ENCODE data around the gene LDB2. TPM values are rescaled to one million over a fixed set of nuclear protein-coding genes. Genes with fewer than 3 reads are reported as not detected.
"Not testable (repeated sequence)": the region's sequence is repeated elsewhere in the genome, so short reads cannot be mapped to it uniquely, and the experiment has no call there.

Gene LDB2
- total and polyA plus RNA-seq, 2 donors, result 9.2 to 10.1 TPM

GRCh38 chr4:16532240-16532970 lies 366.0 kb downstream of the LDB2 start:
- WGBS, result 21% methylated on average over 6 of the region's 6 CpGs
- DNase-seq (ENCODE audit: low read depth in 6 of 9, low spot score in 9 of 9), result no peak
- Histone ChIP-seq H3K27me3 (ENCODE audit: control insufficient read depth in 2 of 2, insufficient read depth in 1 of 2, low read length in 1 of 2) (no peaks in the 10 kb centered on the region), H3K9me3 (ENCODE audit: control insufficient read depth in 2 of 2, insufficient read depth in 1 of 2, low read length in 1 of 2) (no peaks in the 10 kb centered on the region), H3K27ac (ENCODE audit: low read depth in 1 of 2, low read length in 1 of 2) (no peak overlapping the region), H3K4me1 (ENCODE audit: control insufficient read depth in 2 of 2, insufficient read depth in 2 of 2, low read length in 2 of 2) (no peaks in the 10 kb centered on the region), H3K36me3 (ENCODE audit: control insufficient read depth in 2 of 2, insufficient read depth in 2 of 2, low read length in 1 of 2) (no peaks in the 10 kb centered on the region), H3K4me3 (ENCODE audit: low read length in 2 of 2) (no peak overlapping the region)

GRCh38 chr4:16530688-16531635 lies 367.5 kb downstream of the LDB2 start:
- Histone ChIP-seq H3K36me3 (ENCODE audit: control insufficient read depth in 2 of 2, insufficient read depth in 2 of 2, low read length in 1 of 2) (no peaks in the 10 kb centered on the region), H3K4me1 (ENCODE audit: control insufficient read depth in 2 of 2, insufficient read depth in 2 of 2, low read length in 2 of 2) (no peaks in the 10 kb centered on the region), H3K4me3 (ENCODE audit: low read length in 2 of 2) (no peak overlapping the region), H3K27ac (ENCODE audit: low read depth in 1 of 2, low read length in 1 of 2) (no peak overlapping the region), H3K9me3 (ENCODE audit: control insufficient read depth in 2 of 2, insufficient read depth in 1 of 2, low read length in 1 of 2) (no peaks in the 10 kb centered on the region), H3K27me3 (ENCODE audit: control insufficient read depth in 2 of 2, insufficient read depth in 1 of 2, low read length in 1 of 2) (no peaks in the 10 kb centered on the region)
- WGBS, result 92% methylated on average over 3 of the region's 3 CpGs
- no peak for DNase-seq (ENCODE audit: low read depth in 6 of 9, low spot score in 9 of 9)

- Histone ChIP-seq H3K9me3 (ENCODE audit: control insufficient read depth in 2 of 2, insufficient read depth in 1 of 2, low read length in 1 of 2) (no peaks in the 10 kb centered on the region), H3K27ac (ENCODE audit: low read depth in 1 of 2, low read length in 1 of 2) (no peak overlapping the region), H3K4me1 (ENCODE audit: control insufficient read depth in 2 of 2, insufficient read depth in 2 of 2, low read length in 2 of 2) (no peaks in the 10 kb centered on the region), H3K36me3 (ENCODE audit: control insufficient read depth in 2 of 2, insufficient read depth in 2 of 2, low read length in 1 of 2) (no peaks in the 10 kb centered on the region), H3K27me3 (ENCODE audit: control insufficient read depth in 2 of 2, insufficient read depth in 1 of 2, low read length in 1 of 2) (no peaks in the 10 kb centered on the region), H3K4me3 (ENCODE audit: low read length in 2 of 2) (no peak overlapping the region)
- WGBS, result 92% methylated on average over 5 of the region's 5 CpGs
- no peak for DNase-seq (ENCODE audit: low read depth in 6 of 9, low spot score in 9 of 9)
These were observed 373.4 kb downstream of the LDB2 start for GRCh38 chr4:16524911-16525554.

GRCh38 chr4:16524406-16524805 lies 374.0 kb downstream of the LDB2 start:
- H3K9me3 ChIP-seq (ENCODE audit: control insufficient read depth in 2 of 2, insufficient read depth in 1 of 2, low read length in 1 of 2), result no peaks in the 10 kb centered on the region

GRCh38 chr4:16523526-16523925 lies 374.9 kb downstream of the LDB2 start:
- H3K4me3 ChIP-seq (ENCODE audit: low read length in 2 of 2); H3K27me3 ChIP-seq (ENCODE audit: control insufficient read depth in 2 of 2, insufficient read depth in 1 of 2, low read length in 1 of 2); H3K4me1 ChIP-seq (ENCODE audit: control insufficient read depth in 2 of 2, insufficient read depth in 2 of 2, low read length in 2 of 2); H3K9me3 ChIP-seq (ENCODE audit: control insufficient read depth in 2 of 2, insufficient read depth in 1 of 2, low read length in 1 of 2); DNase-seq (ENCODE audit: low read depth in 6 of 9, low spot score in 9 of 9); H3K36me3 ChIP-seq (ENCODE audit: control insufficient read depth in 2 of 2, insufficient read depth in 2 of 2, low read length in 1 of 2); H3K27ac ChIP-seq (ENCODE audit: low read depth in 1 of 2, low read length in 1 of 2): not testable (repeated sequence)
- WGBS, result 95% methylated on average over 6 of the region's 6 CpGs

More at GRCh38 chr4:16524406-16524805, 374.0 kb downstream of the LDB2 start:
- no peaks in the 10 kb centered on the region for H3K27me3 ChIP-seq (ENCODE audit: control insufficient read depth in 2 of 2, insufficient read depth in 1 of 2, low read length in 1 of 2)
- H3K4me1 ChIP-seq (ENCODE audit: control insufficient read depth in 2 of 2, insufficient read depth in 2 of 2, low read length in 2 of 2), result no peaks in the 10 kb centered on the region
- DNase-seq (ENCODE audit: low read depth in 6 of 9, low spot score in 9 of 9), result no peak
- no peak overlapping the region for H3K27ac ChIP-seq (ENCODE audit: low read depth in 1 of 2, low read length in 1 of 2)
- 86% methylated on average over 5 of the region's 5 CpGs for WGBS
- H3K4me3 ChIP-seq (ENCODE audit: low read length in 2 of 2), result no peak overlapping the region
- H3K36me3 ChIP-seq (ENCODE audit: control insufficient read depth in 2 of 2, insufficient read depth in 2 of 2, low read length in 1 of 2), result no peaks in the 10 kb centered on the region

- Histone ChIP-seq H3K36me3 (ENCODE audit: control insufficient read depth in 2 of 2, insufficient read depth in 2 of 2, low read length in 1 of 2) (no peaks in the 10 kb centered on the region), H3K9me3 (ENCODE audit: control insufficient read depth in 2 of 2, insufficient read depth in 1 of 2, low read length in 1 of 2) (no peaks in the 10 kb centered on the region), H3K27ac (ENCODE audit: low read depth in 1 of 2, low read length in 1 of 2) (no peak overlapping the region), H3K4me3 (ENCODE audit: low read length in 2 of 2) (no peak overlapping the region), H3K27me3 (ENCODE audit: control insufficient read depth in 2 of 2, insufficient read depth in 1 of 2, low read length in 1 of 2) (no peaks in the 10 kb centered on the region), H3K4me1 (ENCODE audit: control insufficient read depth in 2 of 2, insufficient read depth in 2 of 2, low read length in 2 of 2) (no peaks in the 10 kb centered on the region)
- 92% methylated on average over 1 of the region's 1 CpG for WGBS
- no peak for DNase-seq (ENCODE audit: low read depth in 6 of 9, low spot score in 9 of 9)
These were observed 377.1 kb downstream of the LDB2 start for GRCh38 chr4:16521156-16521915.

GRCh38 chr4:16516796-16517439 lies 381.5 kb downstream of the LDB2 start:
- Histone ChIP-seq H3K27me3 (ENCODE audit: control insufficient read depth in 2 of 2, insufficient read depth in 1 of 2, low read length in 1 of 2) (no peaks in the 10 kb centered on the region), H3K4me3 (ENCODE audit: low read length in 2 of 2) (no peak overlapping the region), H3K36me3 (ENCODE audit: control insufficient read depth in 2 of 2, insufficient read depth in 2 of 2, low read length in 1 of 2) (no peaks in the 10 kb centered on the region), H3K4me1 (ENCODE audit: control insufficient read depth in 2 of 2, insufficient read depth in 2 of 2, low read length in 2 of 2) (no peaks in the 10 kb centered on the region), H3K9me3 (ENCODE audit: control insufficient read depth in 2 of 2, insufficient read depth in 1 of 2, low read length in 1 of 2) (no peaks in the 10 kb centered on the region), H3K27ac (ENCODE audit: low read depth in 1 of 2, low read length in 1 of 2) (no peak overlapping the region)
- peak in 1 of 9 donors; percentile 3 for DNase-seq (ENCODE audit: low read depth in 6 of 9, low spot score in 9 of 9)
- 66% methylated on average over 5 of the region's 5 CpGs for WGBS

GRCh38 chr4:16513876-16514275 lies 384.6 kb downstream of the LDB2 start:
- DNase-seq (ENCODE audit: low read depth in 6 of 9, low spot score in 9 of 9), result no peak
- 91% methylated on average over 2 of the region's 2 CpGs for WGBS

More at GRCh38 chr4:16513876-16514275, 384.6 kb downstream of the LDB2 start:
- no peaks in the 10 kb centered on the region for H3K36me3 ChIP-seq (ENCODE audit: control insufficient read depth in 2 of 2, insufficient read depth in 2 of 2, low read length in 1 of 2)
- H3K27me3 ChIP-seq (ENCODE audit: control insufficient read depth in 2 of 2, insufficient read depth in 1 of 2, low read length in 1 of 2), result no peaks in the 10 kb centered on the region
- no peak overlapping the region for H3K4me3 ChIP-seq (ENCODE audit: low read length in 2 of 2)
- H3K4me1 ChIP-seq (ENCODE audit: control insufficient read depth in 2 of 2, insufficient read depth in 2 of 2, low read length in 2 of 2), result no peaks in the 10 kb centered on the region
- H3K27ac ChIP-seq (ENCODE audit: low read depth in 1 of 2, low read length in 1 of 2), result no peak overlapping the region
- H3K9me3 ChIP-seq (ENCODE audit: control insufficient read depth in 2 of 2, insufficient read depth in 1 of 2, low read length in 1 of 2), result peaks cover 0 to 3% of the 10 kb centered on the region in 2 donors
